Nucleus accumbens (tissue), 56 donors: ENCODE data around the gene FBXO48.
"Not testable (repeated sequence)": the region's sequence is repeated elsewhere in the genome, so short reads cannot be mapped to it uniquely, and the experiment has no call there.

Experiments used
- DNase-seq, 56 donors: peaks; one replicate each; lab custom pipeline; 2025; lab: John Stamatoyannopoulos, UW

The FBXO48 gene

GRCh38 chr2:68467077-68467960, at the start of gene FBXO48, which contains the start of gene APLF:
FBXO48 (minus strand) TSS chr2:68467294; CDS start chr2:68465145, 2,149 bp downstream.
APLF (plus strand) TSS chr2:68467585; CDS start chr2:68467732, 147 bp downstream.
- peak; percentile 86 to 99 (median 97) for DNase-seq

DNA sequence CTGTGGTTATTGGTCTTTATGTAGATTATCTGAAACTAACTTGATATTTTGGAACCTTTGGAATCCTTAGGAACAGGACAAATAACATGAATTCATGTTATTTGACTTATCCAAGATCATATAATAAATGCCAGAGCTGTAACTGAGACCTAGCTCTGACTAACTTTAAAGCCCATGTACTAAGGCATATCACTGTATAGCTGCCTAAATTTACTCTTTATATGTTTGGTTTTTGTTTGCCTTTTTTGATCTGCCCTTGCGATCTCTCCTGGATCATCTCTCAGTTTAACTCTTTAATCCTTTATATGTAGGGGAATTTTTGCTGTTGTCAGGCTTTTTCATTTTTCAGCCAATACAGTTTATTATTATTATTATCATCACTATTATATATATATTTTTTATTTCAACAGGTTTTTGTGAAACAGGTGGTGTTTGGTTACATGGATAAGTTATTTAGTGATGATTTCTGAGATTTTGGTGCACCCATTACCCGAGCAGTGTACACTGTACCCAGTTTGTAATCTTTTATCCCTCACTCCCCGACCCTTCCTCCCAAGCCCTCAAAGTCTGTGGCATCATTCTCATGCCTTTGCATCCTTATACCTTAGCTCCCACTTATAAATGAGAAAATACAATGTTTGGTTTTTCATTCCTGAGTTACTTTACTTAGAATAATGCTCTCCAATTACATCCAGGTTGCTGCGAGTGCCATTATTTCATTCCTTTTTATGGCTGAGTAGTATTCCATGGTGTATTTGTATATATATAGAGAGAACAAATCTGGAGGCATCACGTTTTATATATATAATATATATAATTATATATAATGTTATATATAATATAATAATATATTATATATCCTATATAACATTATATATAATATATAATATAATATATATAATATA, 49.2 kb upstream of the FBXO48 start:
- DNase-seq: no peak

DNA sequence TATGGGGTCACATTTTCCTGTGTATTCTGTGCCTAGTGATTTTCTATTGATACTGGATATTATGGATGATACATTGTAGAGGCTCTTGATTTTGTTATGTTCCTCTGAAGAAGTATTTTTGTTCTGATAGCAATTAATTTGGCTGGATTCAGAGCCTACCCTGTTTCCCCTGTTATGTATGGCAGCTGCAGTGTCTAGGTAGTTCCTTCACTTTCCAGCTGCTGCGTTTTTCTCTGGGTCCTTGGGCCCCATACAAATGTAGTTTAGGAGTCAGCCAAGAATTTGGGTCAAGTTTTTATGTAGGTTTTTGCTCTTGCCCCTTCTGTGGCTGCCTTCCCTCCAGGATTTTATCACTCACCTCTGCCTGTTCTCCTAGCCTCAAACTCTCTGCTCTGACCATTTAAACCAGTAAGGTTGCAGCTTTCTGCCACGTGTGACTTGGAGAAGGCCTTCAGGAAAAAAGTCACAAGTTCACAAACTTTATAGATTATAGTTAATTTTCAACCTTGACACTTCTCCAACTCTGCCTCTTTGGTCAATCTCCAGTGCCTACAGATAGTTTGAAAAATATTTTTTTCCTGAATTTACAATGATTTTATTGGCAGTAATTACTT, 47.3 kb upstream of the FBXO48 start:
- no peak for DNase-seq

GRCh38 chr2:68512966-68513365, 45.9 kb upstream of the FBXO48 start:
- no peak for DNase-seq

GRCh38 chr2:68512326-68512725, 45.2 kb upstream of the FBXO48 start:
- DNase-seq: no peak

- DNase-seq: no peak
Observed at GRCh38 chr2:68506170-68506569, 39.1 kb upstream of the FBXO48 start.

- DNase-seq: no peak
Observed at GRCh38 chr2:68505603-68506159, 38.6 kb upstream of the FBXO48 start.

DNA sequence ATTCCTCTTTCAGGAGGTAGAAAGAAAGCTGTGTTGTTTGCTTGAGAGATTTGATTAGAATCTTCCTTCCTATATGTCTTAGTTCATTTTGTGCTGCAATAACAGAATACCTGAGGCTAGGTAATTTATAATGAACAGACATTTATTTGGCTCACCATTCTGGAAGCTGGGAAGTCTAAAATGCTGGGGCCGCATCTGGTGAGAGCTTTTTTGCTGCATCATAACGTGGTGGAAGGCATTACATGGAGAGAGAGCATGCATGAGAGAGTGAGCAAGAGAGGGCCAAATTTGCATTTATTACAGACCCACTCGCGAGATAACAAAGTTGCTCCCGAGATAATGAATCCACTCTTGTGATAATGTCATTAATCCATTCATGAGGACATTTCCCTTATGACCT, 34.7 kb upstream of the FBXO48 start:
- no peak for DNase-seq

GRCh38 chr2:68500649-68501048, 33.6 kb upstream of the FBXO48 start:
- no peak for DNase-seq

GRCh38 chr2:68499133-68499532, 32.0 kb upstream of the FBXO48 start:
- no peak for DNase-seq

DNA sequence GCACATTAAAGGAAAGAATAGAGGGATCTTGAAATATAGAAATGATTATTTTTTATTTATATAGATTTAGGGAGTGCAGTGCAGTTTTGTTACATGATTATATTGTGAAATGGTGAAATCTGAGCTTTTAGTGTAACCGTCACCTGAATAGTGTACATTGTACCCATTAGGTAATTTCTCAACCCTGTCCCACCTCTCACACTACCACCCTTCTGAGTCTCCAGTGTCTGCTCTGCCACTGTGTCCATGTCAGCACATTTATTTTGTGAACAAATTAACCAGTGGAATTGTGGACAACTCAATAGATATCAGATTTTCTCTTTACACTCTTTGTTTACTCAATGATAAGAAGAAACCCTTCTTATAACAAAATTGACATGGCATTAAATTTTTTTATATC, 24.5 kb upstream of the FBXO48 start:
- no peak for DNase-seq

GRCh38 chr2:68489282-68489681, 22.2 kb upstream of the FBXO48 start:
- no peak for DNase-seq

DNA sequence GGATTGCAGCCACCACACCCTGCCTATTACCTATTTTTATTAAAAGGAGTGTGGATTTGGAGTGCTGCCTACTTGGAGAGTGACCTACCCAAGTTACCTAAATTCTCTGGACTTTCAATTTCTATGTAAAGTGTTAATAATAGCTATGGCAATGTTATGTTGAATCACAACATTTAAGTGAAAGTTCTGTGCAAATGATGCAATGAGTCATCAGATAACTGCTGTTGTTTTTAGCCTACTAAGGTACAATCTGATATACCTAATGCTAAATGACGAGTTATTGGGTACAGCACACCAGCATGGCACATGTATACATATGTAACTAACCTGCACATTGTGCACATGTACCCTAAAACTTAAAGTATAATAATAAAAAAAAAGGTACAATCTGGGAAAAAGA, 21.5 kb upstream of the FBXO48 start:
- DNase-seq: not testable (repeated sequence)

- no peak for DNase-seq
Observed at GRCh38 chr2:68487773-68488355, 20.8 kb upstream of the FBXO48 start.

DNA sequence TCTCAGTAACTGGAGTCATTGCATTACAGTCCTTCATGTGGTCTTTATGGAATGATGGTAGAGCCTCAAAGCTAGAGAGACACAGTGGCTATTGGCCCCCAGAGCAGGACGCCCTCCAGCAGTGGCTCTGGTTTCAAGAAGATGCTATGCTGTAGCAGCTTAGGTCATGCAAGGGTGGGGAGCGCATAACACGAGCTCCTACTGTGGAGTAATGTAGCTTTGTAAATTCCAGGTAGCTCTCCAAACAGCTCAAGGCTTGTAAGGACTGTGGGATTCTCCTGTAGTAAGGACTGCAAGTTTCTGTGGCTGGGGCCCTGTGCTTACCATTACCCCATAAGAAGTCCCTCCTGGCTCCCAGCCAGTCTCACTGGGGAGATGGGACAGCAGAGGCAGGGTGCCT, 15.9 kb upstream of the FBXO48 start:
- no peak for DNase-seq

- DNase-seq: no peak
Observed at GRCh38 chr2:68482296-68482820, 15.3 kb upstream of the FBXO48 start.

GRCh38 chr2:68478688-68479087, 11.6 kb upstream of the FBXO48 start:
- DNase-seq: no peak

DNA sequence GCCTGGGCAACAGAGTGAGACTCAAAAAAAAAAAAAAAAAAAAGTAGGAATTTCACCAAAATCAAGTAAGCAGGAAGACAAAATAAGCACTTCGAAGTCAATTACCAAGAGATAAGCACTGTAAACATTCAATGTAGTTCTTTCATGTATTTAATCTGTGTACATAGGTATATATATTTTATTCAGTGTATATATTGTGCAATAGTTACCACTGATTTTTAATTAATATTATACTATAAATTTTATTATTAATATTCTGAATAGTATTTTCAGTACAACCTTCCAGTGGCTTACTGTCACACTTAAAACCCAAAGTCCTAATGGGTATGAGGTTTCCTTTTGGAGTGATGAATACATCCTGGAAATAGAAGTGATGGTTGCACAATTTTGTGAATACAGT, 9.4 kb upstream of the FBXO48 start:
- DNase-seq: no peak

DNA sequence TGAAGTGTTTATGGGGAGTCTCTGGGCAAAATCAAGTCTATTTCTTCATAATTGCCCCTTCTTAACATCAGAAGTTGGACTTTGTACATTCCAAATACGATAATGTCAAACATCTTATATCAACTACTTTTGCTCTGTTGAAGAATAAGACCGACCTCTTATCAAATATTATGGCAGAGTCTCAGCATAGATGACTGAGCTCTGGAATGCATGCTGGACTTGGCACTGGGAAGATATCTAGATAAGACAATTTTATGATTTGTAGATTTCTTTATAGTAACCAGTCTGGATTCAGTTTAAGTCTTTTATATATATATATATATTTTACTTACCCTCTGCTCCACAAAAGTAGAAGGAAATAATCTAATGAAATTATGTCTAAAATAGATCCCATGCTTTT, 8.5 kb upstream of the FBXO48 start:
- no peak for DNase-seq

GRCh38 chr2:68475110-68475509, 8.0 kb upstream of the FBXO48 start:
- no peak for DNase-seq
